ENCODE data around the gene VPS36. TPM values are rescaled to one million over a fixed set of nuclear protein-coding genes. Genes with fewer than 3 reads are reported as not detected.

VPS36 gene
- total RNA-seq, 1 experiment from 2014 or later, result 34.8 TPM

GRCh38 chr13:52454459-52454819 is 4.0 kb upstream of the VPS36 start:
- H4K20me1 ChIP-seq (ENCODE audit: insufficient read depth), result no peaks in the 10 kb centered on the region
- DNase-seq (ENCODE audit: low read depth, low spot score) (no peak), ATAC-seq (no peak)
- no TSS peak for BruUV-seq (replicated peaks)
- no peaks in the 10 kb centered on the region for H3K9me3 ChIP-seq (ENCODE audit: control insufficient read depth in 1 of 2, insufficient read depth in 1 of 2, low read depth in 1 of 2, low read length in 2 of 2)
- CTCF ChIA-PET, result no interaction called here
- no peaks in the 10 kb centered on the region for H3K9me2 ChIP-seq (ENCODE audit: insufficient read depth)
- POLR2A ChIA-PET, result no interaction called here
- RAD21 ChIA-PET (ENCODE audit: low non-redundant PET in 1 of 2, low total read pairs in 2 of 2, uncharacterized antibody in 2 of 2, unreplicated experiment in 2 of 2), result no interaction called here
- peak overlapping the region; percentile 93 for H3K27ac ChIP-seq (ENCODE audit: low read depth, low read length)
- no peaks in the 10 kb centered on the region for H3K27me3 ChIP-seq (ENCODE audit: insufficient read depth, low read length)
- peak overlapping the region; percentile 89 for H3K9ac ChIP-seq (ENCODE audit: low read length)
- intact Hi-C loops (cut with micrococcal nuclease), result loop anchor here (2.0 to 10.0 kb wide), 4 partner anchors 106 to 652 kb away; partner anchors contain the start of genes ALG11, ATP7B, DHRS12 and NEK3
- H3K79me2 ChIP-seq (ENCODE audit: insufficient read depth, low read length), result peaks cover 46% of the 10 kb centered on the region
- peaks cover 13 to 32% of the 10 kb centered on the region in 2 experiments for H3K4me1 ChIP-seq (ENCODE audit: control insufficient read depth in 1 of 2, insufficient read depth in 2 of 2, low read length in 2 of 2)
- peak overlapping the region; percentile 73 to 85 for H3K4me3 ChIP-seq (replicated peaks in 1 of 2; ENCODE audit: low read depth in 1 of 2, low read length in 2 of 2)
- TF ChIP-seq ZFX (IDR thresholded peaks at IDR 0.05) (no peak), EZH2phosphoT487 (IDR thresholded peaks at IDR 0.05; ENCODE audit: borderline replicate concordance) (no peak), YY1 (IDR thresholded peaks at IDR 0.05; ENCODE audit: extremely low read depth, insufficient replicate concordance, low read depth, low read length) (no peak)
- H2AFZ ChIP-seq (ENCODE audit: low read depth, low read length, poor library complexity, severe bottlenecking), result peak overlapping the region; percentile 90
- H3K36me3 ChIP-seq (ENCODE audit: control insufficient read depth in 1 of 2, insufficient read depth in 2 of 2, low read length in 2 of 2), result peaks cover 9 to 13% of the 10 kb centered on the region in 2 experiments; a peak in 3 of 4 replicates
- peak overlapping the region; percentile 99 for H3K4me2 ChIP-seq (ENCODE audit: low read length)

- intact Hi-C loops (cut with micrococcal nuclease), result loop anchor here (5.0 to 10.0 kb wide), 3 partner anchors 298 to 650 kb away; partner anchors contain the start of genes ALG11, ATP7B, DHRS12 and NEK3
- no TSS peak for BruUV-seq (replicated peaks)
Observed at GRCh38 chr13:52452470-52452869, 2.0 kb upstream of the VPS36 start.

More at GRCh38 chr13:52452470-52452869, 2.0 kb upstream of the VPS36 start:
- no peaks in the 10 kb centered on the region for H3K9me3 ChIP-seq (ENCODE audit: control insufficient read depth in 1 of 2, insufficient read depth in 1 of 2, low read depth in 1 of 2, low read length in 2 of 2)
- ATAC-seq (no peak), DNase-seq (ENCODE audit: low read depth, low spot score) (no peak)
- no peak overlapping the region for H3K4me2 ChIP-seq (ENCODE audit: low read length)
- H3K9me2 ChIP-seq (ENCODE audit: insufficient read depth), result no peaks in the 10 kb centered on the region
- no peaks in the 10 kb centered on the region for H4K20me1 ChIP-seq (ENCODE audit: insufficient read depth)
- H3K9ac ChIP-seq (ENCODE audit: low read length), result no peak overlapping the region
- H2AFZ ChIP-seq (ENCODE audit: low read depth, low read length, poor library complexity, severe bottlenecking), result no peak overlapping the region
- H3K4me1 ChIP-seq (ENCODE audit: control insufficient read depth in 1 of 2, insufficient read depth in 2 of 2, low read length in 2 of 2), result peaks cover 27 to 44% of the 10 kb centered on the region in 2 experiments
- no peak overlapping the region for H3K4me3 ChIP-seq (replicated peaks in 1 of 2; ENCODE audit: low read depth in 1 of 2, low read length in 2 of 2)
- no peak for TF ChIP-seq CEBPB (IDR thresholded peaks at IDR 0.05; ENCODE audit: low read depth)
- no peak for TF ChIP-seq EZH2 (IDR thresholded peaks at IDR 0.05)
- TF ChIP-seq ZBTB33 (IDR thresholded peaks at IDR 0.05; ENCODE audit: extremely low read depth, insufficient replicate concordance, low read length), result no peak
- TF ChIP-seq ZFX (IDR thresholded peaks at IDR 0.05), result no peak
- no peak for TF ChIP-seq SRF (IDR thresholded peaks at IDR 0.05; ENCODE audit: low read depth)
- CTCF ChIA-PET, result no interaction called here
- H3K36me3 ChIP-seq (ENCODE audit: control insufficient read depth in 1 of 2, insufficient read depth in 2 of 2, low read length in 2 of 2), result peaks cover 4 to 9% of the 10 kb centered on the region in 2 experiments; a peak in 3 of 4 replicates
- no peak overlapping the region for H3K27ac ChIP-seq (ENCODE audit: low read depth, low read length)
- H3K27me3 ChIP-seq (ENCODE audit: insufficient read depth, low read length), result no peaks in the 10 kb centered on the region
- H3K79me2 ChIP-seq (ENCODE audit: insufficient read depth, low read length), result peaks cover 46% of the 10 kb centered on the region
- POLR2A ChIA-PET, result no interaction called here
- RAD21 ChIA-PET (ENCODE audit: low non-redundant PET in 1 of 2, low total read pairs in 2 of 2, uncharacterized antibody in 2 of 2, unreplicated experiment in 2 of 2), result no interaction called here

Data from HCT116 (cell line).